Medulla oblongata (tissue), 1 donor: ENCODE results near the gene GPC6.

Experiments
- DNase-seq: peaks from one replicate; pipeline ENCODE4 v3.0.0-alpha.2; 2015; ENCODE audit errors: extremely low spot score

The GPC6 gene

DNA sequence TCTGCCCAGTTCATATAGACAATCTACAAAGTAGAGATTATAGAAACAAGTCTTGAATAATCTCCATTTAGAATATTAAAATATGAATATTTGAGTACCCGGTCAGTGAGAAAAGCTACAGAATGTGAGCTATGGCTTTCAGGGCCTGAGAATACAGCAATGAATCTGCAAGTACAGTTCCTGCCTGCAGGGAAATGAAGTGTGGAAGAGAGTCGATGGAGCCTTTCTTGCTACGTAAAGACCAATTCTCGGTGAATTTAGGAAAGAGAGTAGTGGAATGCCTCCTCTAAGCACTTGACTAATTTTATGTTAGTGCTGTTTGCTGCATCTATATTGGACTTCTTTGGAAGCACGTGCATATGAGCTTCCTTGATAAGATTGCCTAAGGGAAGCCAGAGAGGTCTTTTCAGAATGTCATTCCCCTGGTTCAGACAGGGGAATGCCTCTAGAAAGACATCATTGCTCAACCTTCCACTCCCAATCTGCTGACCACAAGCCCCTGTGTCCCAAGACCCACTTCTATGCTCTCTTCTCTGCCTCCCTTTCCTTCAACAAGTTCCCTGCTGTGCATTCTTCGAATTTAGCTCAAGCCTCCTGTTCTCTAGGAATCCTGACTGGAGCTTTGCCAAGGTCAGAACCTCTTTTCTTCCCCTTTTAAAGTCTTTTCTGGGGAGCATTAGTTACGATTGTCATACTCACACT lies 41.9 kb downstream of the GPC6 start:
- DNase-seq = no peak

DNA sequence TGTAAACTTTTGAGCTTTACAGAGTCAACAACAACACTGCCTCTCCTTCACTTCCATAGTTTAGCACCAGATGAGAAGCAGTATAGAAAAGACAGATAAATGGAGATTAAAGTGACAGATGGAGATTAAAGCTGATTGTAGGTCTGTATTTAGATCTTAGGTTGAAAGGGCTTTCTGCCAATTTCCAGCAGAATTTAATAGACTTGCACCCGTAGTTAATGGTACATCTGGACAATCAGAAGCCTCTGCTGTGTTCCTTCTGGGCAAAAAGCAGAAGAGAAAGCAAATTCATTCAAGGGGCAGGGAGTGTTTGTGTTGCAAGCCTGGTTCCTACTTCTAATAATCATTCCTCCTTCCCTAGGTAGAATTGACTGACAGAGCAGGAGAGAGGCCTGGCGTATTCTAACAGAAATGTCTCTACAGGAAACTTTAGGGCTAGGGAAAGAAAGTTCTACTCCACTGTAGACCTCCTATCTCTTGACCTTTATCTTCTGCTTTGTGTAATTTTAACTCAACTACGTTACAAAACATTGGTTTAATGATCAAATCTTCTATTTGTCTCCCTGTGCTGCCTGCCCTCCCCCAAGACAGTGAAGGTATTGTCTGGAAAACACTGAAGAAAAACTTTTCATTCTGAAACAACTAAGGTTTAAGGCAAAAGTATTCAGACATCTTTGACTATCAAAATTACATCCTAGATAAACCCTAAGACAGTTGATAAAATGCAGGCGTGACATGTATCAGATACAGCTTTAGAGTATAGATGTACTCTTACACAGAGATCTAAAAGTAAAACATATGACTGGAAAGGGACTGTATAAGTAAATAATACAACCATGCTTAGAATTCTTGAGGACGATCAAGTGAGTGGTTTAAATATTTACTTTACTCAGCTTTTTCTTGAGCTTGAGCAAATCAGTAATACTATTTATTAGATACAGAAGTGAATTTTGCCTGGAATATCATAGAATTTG lies 44.4 kb downstream of the GPC6 start:
- no peak for DNase-seq

- DNase-seq = no peak
Measured at GRCh38 chr13:93279982-93280381, 53.4 kb downstream of the GPC6 start.

- DNase-seq = no peak
Measured at GRCh38 chr13:93280688-93281087, 54.1 kb downstream of the GPC6 start.

DNA sequence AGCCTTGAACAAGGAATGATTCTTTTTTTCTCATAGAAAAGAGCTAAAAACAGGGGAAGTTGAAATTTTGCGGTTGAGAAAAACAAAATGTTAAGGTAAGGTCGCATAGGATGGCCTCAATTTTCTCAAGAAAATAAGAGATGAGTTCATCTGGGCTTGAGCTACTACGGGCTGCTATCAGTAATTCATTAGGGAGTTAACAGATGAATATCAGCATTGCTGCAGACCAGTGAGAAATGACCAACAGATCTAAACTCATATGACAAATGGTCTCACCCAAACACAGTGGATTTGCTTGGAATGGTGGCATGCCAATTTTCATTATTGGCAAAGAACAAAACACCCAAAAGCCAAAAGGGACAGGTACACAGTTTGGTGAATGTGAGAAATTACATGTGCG lies 56.6 kb downstream of the GPC6 start:
- DNase-seq = no peak

DNA sequence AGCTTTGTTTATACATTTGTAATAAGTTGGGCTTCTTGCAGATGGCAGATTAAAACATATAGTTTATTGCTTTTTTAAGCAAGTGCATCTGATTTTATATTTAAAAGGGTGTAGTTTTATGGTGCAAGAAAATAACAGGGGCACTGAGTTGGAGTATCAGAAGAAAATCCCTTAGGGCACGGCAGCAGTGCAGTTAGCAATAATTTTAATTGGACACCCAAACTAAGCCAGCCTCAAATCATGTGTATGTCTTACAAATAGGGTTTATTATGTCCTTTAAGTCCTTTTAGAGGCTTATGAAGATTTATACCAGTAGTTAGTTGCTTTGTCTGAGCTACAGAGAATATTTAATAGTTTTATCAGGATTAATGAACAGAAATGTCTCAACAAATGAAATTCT lies 57.5 kb downstream of the GPC6 start:
- no peak for DNase-seq

DNA sequence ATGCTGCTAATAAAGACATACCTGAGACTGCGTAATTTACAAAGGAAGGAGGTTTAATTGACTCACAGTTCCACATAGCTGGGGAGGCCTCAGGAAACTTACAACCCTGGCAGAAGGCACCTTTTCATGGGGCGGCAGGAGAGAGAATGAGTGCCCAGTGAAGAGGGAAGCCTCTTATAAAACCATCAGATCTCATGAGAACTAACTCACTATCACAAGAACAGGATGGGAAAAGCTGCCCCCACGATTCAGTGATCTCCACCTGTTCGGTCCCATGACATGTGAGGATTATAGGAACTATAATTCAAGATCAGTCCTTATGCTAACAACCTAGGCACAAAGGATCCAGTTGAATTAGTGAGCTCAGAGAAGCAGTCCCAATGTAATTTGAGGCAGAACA lies 59.4 kb downstream of the GPC6 start:
- DNase-seq = no peak

DNA sequence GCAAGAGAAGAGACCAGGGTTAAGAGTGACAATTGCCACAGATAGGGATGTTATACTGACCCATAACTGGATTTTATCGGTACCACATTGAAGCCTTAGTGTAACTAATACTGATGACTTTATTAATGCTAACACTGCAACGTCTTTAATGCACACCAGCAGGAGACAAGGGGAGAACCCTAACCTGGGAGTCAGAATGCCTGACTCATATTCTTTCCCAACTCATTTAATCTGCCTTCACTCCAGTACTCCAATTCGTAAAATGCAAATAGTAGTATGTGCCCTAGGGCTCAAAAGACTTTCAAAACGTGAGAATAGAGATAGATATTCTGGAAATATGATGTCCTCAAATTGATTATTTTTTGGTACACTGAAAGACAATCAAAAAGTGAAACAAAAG lies 62.4 kb downstream of the GPC6 start:
- DNase-seq = no peak

GRCh38 chr13:93289842-93290241 lies 63.2 kb downstream of the GPC6 start:
- no peak for DNase-seq

GRCh38 chr13:93290503-93290902 lies 63.9 kb downstream of the GPC6 start:
- no peak for DNase-seq

GRCh38 chr13:93292366-93292765 lies 65.8 kb downstream of the GPC6 start:
- no peak for DNase-seq

GRCh38 chr13:93293710-93294109 lies 67.1 kb downstream of the GPC6 start:
- DNase-seq = no peak

DNA sequence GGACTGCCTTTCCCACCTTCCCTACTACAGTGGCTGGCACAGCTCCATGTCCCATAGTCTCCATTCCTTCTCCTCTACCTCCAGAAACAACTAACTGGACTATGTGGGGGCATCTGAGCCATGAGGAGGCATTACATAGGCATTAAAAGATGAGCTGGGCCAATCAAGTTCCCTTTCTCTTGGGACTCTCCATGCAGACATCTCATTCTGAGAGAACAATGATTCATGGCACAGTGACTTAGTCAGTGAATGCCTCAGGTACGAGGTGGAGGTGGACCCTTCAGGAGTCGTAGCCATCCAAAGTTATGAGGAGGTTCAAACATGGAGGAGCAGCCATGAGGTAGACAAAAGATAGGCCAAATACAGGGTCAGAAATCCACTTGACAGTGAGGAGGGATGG lies 70.0 kb downstream of the GPC6 start:
- no peak for DNase-seq

- DNase-seq = no peak
Measured at GRCh38 chr13:93298713-93299112, 72.1 kb downstream of the GPC6 start.

GRCh38 chr13:93304134-93304533 lies 77.5 kb downstream of the GPC6 start:
- no peak for DNase-seq

- DNase-seq = no peak
Measured at GRCh38 chr13:93304868-93305613, 78.4 kb downstream of the GPC6 start.

- DNase-seq = no peak
Measured at GRCh38 chr13:93305886-93306285, 79.3 kb downstream of the GPC6 start.

DNA sequence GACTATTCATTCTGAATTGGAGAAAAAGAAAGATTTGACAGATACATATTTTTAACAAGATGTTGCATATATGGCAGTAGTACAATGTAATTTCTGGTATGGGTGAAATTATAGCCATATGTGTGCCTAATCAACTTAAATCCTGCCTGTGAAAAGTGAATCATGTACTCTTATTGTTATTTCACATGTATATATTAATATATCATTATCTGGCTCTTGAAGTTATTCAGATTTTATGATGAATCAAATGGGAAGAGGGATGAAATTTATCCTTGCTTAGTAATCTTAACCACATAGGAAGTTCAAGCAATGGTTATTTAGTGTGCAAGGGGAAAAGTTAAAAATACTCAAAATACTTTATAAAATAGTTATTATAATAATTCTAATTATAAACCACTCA lies 80.5 kb downstream of the GPC6 start:
- DNase-seq = no peak

GRCh38 chr13:93307651-93308050 lies 81.0 kb downstream of the GPC6 start:
- no peak for DNase-seq

GRCh38 chr13:93309886-93310523 lies 83.4 kb downstream of the GPC6 start:
- no peak for DNase-seq

DNA sequence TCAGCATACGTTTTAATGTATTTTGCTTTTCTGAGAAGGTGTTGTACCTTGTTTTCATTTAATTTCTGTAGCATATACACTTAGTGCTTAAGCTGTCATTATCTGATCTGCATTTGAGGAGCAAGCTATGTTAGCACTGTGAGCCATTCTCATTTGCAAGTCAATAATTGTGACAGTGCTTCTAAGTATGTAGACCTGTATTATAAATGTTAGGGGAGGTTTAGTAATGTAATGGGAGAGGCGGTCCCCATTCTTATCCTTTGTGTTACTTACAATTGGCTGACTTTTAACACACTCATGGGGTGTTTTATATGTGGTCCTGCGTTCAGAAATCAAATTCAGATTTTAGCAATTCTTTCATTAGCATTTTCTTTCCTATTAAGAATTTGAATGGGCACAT lies 90.2 kb downstream of the GPC6 start:
- DNase-seq = no peak
